PC-3 (cell line): ENCODE results near the gene WDR88. TPM values are rescaled to one million over a fixed set of nuclear protein-coding genes. Genes with fewer than 3 reads are reported as not detected.

Experiments
- ATAC-seq: fragments of 200-7000 bp; cut with Tn5 transposase; 2 replicates; pipeline ENCODE4 v1.9.1; 2020; ENCODE audit warnings: mild to moderate bottlenecking, moderate library complexity
- BruUV-seq: library from RNA; stranded (reverse); fragments of 400-500 nt; replicated peaks from 2 replicates; lab custom pipeline; 2021; lab: Mats Ljungman, UMichigan
- CTCF ChIA-PET: fragments of 300-600 bp; sonication (Branson Sonifier 250); formaldehyde crosslinking; loops from one replicate; lab custom pipeline; 2022; ENCODE audit warnings: antibody characterized with exemption; lab: Charles Lee
- POLR2A ChIA-PET: fragments of 300-600 bp; sonication (Branson Sonifier 250); formaldehyde crosslinking; loops from one replicate; lab custom pipeline; 2022; ENCODE audit warnings: antibody characterized with exemption; ENCODE audit not compliant: unreplicated experiment; lab: Charles Lee
- DNase-seq: peaks from one replicate; pipeline ENCODE4 v3.0.0-alpha.2; 2015
- H2AFZ ChIP-seq: fragments of 300-600 bp; sonication (generic); 2 replicates; pipeline ENCODE4 v1.6.0; 2016; ENCODE audit warnings: antibody characterized with exemption, low read length
- H3F3A ChIP-seq: fragments of 300-600 bp; sonication (generic); one replicate; pipeline ENCODE4 v1.6.0; 2017; ENCODE audit warnings: antibody characterized with exemption, low read length, control low read depth, mild to moderate bottlenecking; ENCODE audit not compliant: unreplicated experiment
- H3K27ac ChIP-seq: fragments of 300-600 bp; sonication (generic); 2 replicates; pipeline ENCODE4 v1.5.1; 2016; ENCODE audit warnings: mild to moderate bottlenecking, low read length
- H3K27me3 ChIP-seq: fragments of 300-600 bp; sonication (generic); 2 replicates; pipeline ENCODE4 v1.6.1; 2016; ENCODE audit warnings: low read length, mixed read lengths
- H3K36me3 ChIP-seq: fragments of 300-600 bp; sonication (generic); 2 replicates; pipeline ENCODE4 v1.6.1; 2016; ENCODE audit warnings: low read depth, mixed run types, low read length, mixed read lengths
- H3K4me1 ChIP-seq: fragments of 300-600 bp; sonication (generic); 2 replicates; pipeline ENCODE4 v1.5.1; 2016; ENCODE audit warnings: low read length; ENCODE audit not compliant: insufficient read depth
- H3K4me2 ChIP-seq: fragments of 300-600 bp; sonication (generic); 2 replicates; pipeline ENCODE4 v1.6.0; 2016; ENCODE audit warnings: low read length
- H3K4me3 ChIP-seq: fragments of 300-600 bp; sonication (generic); 2 replicates; pipeline ENCODE4 v1.5.1; 2016; ENCODE audit warnings: mild to moderate bottlenecking, low read length, mixed read lengths
- H3K79me2 ChIP-seq: fragments of 300-600 bp; sonication (generic); 2 replicates; pipeline ENCODE4 v1.6.1; 2017; ENCODE audit warnings: low read length, mixed read lengths
- H3K9ac ChIP-seq: fragments of 300-600 bp; sonication (generic); 2 replicates; pipeline ENCODE4 v1.6.0; 2016; ENCODE audit warnings: mild to moderate bottlenecking, low read length
- H3K9me2 ChIP-seq: fragments of 300-600 bp; sonication (generic); replicated peaks from 2 replicates; pipeline ENCODE4 v1.6.1; 2016; ENCODE audit warnings: mixed run types, low read length, mixed read lengths
- H3K9me3 ChIP-seq: fragments of 300-600 bp; sonication (generic); 2 replicates; pipeline ENCODE4 v1.6.1; 2016; ENCODE audit warnings: low read length, mixed read lengths
- H4K20me1 ChIP-seq: fragments of 300-600 bp; sonication (generic); 2 replicates; pipeline ENCODE4 v1.6.1; 2016; ENCODE audit warnings: low read length, mixed read lengths
- CTCF ChIP-seq: fragments of 300-600 bp; sonication (generic); conservative IDR thresholded peaks from 2 replicates; pipeline ENCODE4 v1.5.1; 2017; ENCODE audit warnings: antibody characterized with exemption, low read depth, mild to moderate bottlenecking, low read length
- EZH2 ChIP-seq: fragments of 300-600 bp; sonication (generic); IDR thresholded peaks from one replicate; pipeline ENCODE4 v1.6.1; 2017; ENCODE audit warnings: antibody characterized with exemption, mild to moderate bottlenecking, low read length; ENCODE audit not compliant: unreplicated experiment
- EZH2phosphoT487 ChIP-seq: fragments of 300-600 bp; sonication (generic); IDR thresholded peaks from 2 replicates; pipeline ENCODE4 v1.6.1; 2018; ENCODE audit warnings: mild to moderate bottlenecking, antibody characterized with exemption, low read length, borderline replicate concordance
- intact Hi-C: fragments of 100-400 bp; cut with micrococcal nuclease; formaldehyde crosslinking; loops from 2 replicates; pipeline ENCODE4 v1.9.0; 2023
- total RNA-seq: library from RNA; depleted of rRNA; stranded (reverse); fragments of >200 nt; gene quantifications from 2 replicates; pipeline ENCODE4 v1.2.3, GENCODE V29; 2014

Gene WDR88
- total RNA-seq, 1 experiment from 2014 or later = not detected

- ATAC-seq (no peak), DNase-seq (no peak)
- Histone ChIP-seq H3F3A (no peaks in the 10 kb centered on the region), H3K4me2 (no peak overlapping the region), H3K27me3 (no peaks in the 10 kb centered on the region), H3K4me1 (no peaks in the 10 kb centered on the region), H4K20me1 (no peaks in the 10 kb centered on the region), H3K4me3 (no peak overlapping the region), H3K9me2 (no peaks in the 10 kb centered on the region), H2AFZ (no peak overlapping the region), H3K9ac (no peak overlapping the region), H3K27ac (no peak overlapping the region), H3K79me2 (no peaks in the 10 kb centered on the region), H3K36me3 (no peaks in the 10 kb centered on the region), H3K9me3 (no peaks in the 10 kb centered on the region)
- ChIA-PET CTCF (no interaction called here), POLR2A (no interaction called here)
- no TSS peak for BruUV-seq
- intact Hi-C loops = no loop called here
- TF ChIP-seq EZH2phosphoT487 = no peak
- TF ChIP-seq CTCF = no peak
- TF ChIP-seq EZH2 = no peak
These were observed 83.7 kb downstream of the WDR88 start for GRCh38 chr19:33215438-33216197.

- Histone ChIP-seq H3K9ac (no peak overlapping the region), H3K27me3 (no peaks in the 10 kb centered on the region), H3K36me3 (no peaks in the 10 kb centered on the region), H3K9me2 (no peaks in the 10 kb centered on the region), H3K4me1 (no peaks in the 10 kb centered on the region), H4K20me1 (no peaks in the 10 kb centered on the region), H3K9me3 (no peaks in the 10 kb centered on the region), H3K4me2 (no peak overlapping the region), H3K4me3 (no peak overlapping the region), H3K27ac (no peak overlapping the region), H3K79me2 (no peaks in the 10 kb centered on the region), H2AFZ (no peak overlapping the region), H3F3A (no peaks in the 10 kb centered on the region)
- POLR2A ChIA-PET = no interaction called here
- CTCF ChIA-PET = no interaction called here
- TF ChIP-seq CTCF (no peak), EZH2phosphoT487 (no peak), EZH2 (no peak)
- no peak for ATAC-seq
- BruUV-seq = no TSS peak
- intact Hi-C loops = no loop called here
- DNase-seq = no peak
These were observed 84.4 kb downstream of the WDR88 start for GRCh38 chr19:33216198-33216830.

DNA sequence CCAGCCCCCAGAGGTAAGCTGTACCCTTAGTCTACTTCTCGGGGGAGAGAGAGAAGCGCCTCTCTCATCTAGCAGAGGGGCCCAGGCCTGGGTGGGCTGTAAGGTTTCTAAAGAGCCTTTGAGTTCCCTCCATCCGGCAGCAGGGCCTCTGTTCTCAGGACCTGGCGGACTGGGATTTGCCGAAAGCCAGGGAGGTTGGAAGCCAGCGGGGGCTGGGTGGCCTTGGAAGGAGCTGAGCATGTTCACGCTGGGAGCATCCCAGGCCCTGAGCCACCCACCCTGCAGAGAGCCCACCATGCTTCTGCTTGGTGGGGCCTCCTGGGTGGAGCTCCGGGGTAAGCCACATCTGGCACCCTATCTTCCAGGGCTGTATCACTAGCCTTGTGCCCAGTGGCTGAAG is 86.0 kb downstream of the WDR88 start:
- H3K27me3 ChIP-seq = no peaks in the 10 kb centered on the region
- ATAC-seq = no peak
- TF ChIP-seq EZH2phosphoT487 (no peak), CTCF (no peak), EZH2 (no peak)

More for the DNA sequence above, 86.0 kb downstream of the WDR88 start:
- BruUV-seq = no TSS peak
- H3K9ac ChIP-seq = no peak overlapping the region
- no peaks in the 10 kb centered on the region for H3F3A ChIP-seq
- no peak for DNase-seq
- H3K4me1 ChIP-seq = no peaks in the 10 kb centered on the region
- intact Hi-C loops = no loop called here
- H3K9me2 ChIP-seq = no peaks in the 10 kb centered on the region
- no peaks in the 10 kb centered on the region for H3K9me3 ChIP-seq
- ChIA-PET POLR2A (no interaction called here), CTCF (no interaction called here)
- no peak overlapping the region for H3K4me3 ChIP-seq
- H2AFZ ChIP-seq = no peak overlapping the region
- H3K4me2 ChIP-seq = no peak overlapping the region
- no peaks in the 10 kb centered on the region for H3K36me3 ChIP-seq
- no peaks in the 10 kb centered on the region for H3K79me2 ChIP-seq
- H3K27ac ChIP-seq = no peak overlapping the region
- H4K20me1 ChIP-seq = no peaks in the 10 kb centered on the region
